ENCODE data around the gene FBXO44.

The FBXO44 gene

GRCh38 chr1:11691928-11692711, 37.4 kb downstream of the FBXO44 start:
- DNase-seq, result no peak

- DNase-seq, result peak in 1 of 2 experiments; percentile 37
Measured at GRCh38 chr1:11693024-11693590, 38.4 kb downstream of the FBXO44 start.

GRCh38 chr1:11693917-11694316, 39.2 kb downstream of the FBXO44 start:
- DNase-seq, result no peak

- DNase-seq, result no peak
Measured at GRCh38 chr1:11695861-11696260, 41.2 kb downstream of the FBXO44 start.

- no peak for DNase-seq
Measured at GRCh38 chr1:11697188-11697892, 42.7 kb downstream of the FBXO44 start.

- DNase-seq, result no peak
Measured at GRCh38 chr1:11697893-11698210, 43.2 kb downstream of the FBXO44 start.

GRCh38 chr1:11700601-11701467, 46.2 kb downstream of the FBXO44 start:
- peak in 1 of 2 experiments; percentile 33 for DNase-seq

GRCh38 chr1:11701551-11701961, 46.9 kb downstream of the FBXO44 start:
- DNase-seq, result peak; percentile 59 to 86

GRCh38 chr1:11701981-11702803, 47.5 kb downstream of the FBXO44 start:
- no peak for DNase-seq

- DNase-seq, result no peak
Measured at GRCh38 chr1:11703357-11704193, 48.9 kb downstream of the FBXO44 start.

- no peak for DNase-seq
Measured at GRCh38 chr1:11704194-11704529, 49.5 kb downstream of the FBXO44 start.

GRCh38 chr1:11704691-11705475, 50.2 kb downstream of the FBXO44 start:
- DNase-seq, result no peak

- DNase-seq, result no peak
Measured at GRCh38 chr1:11705596-11705995, 50.9 kb downstream of the FBXO44 start.

GRCh38 chr1:11706292-11706691, 51.6 kb downstream of the FBXO44 start:
- DNase-seq, result no peak

GRCh38 chr1:11707621-11708276, 53.1 kb downstream of the FBXO44 start:
- DNase-seq, result peak in 1 of 2 experiments; percentile 37

GRCh38 chr1:11708554-11709350, 54.1 kb downstream of the FBXO44 start:
- DNase-seq, result no peak

GRCh38 chr1:11711490-11711889, 56.8 kb downstream of the FBXO44 start:
- DNase-seq, result no peak

- DNase-seq, result no peak
Measured at GRCh38 chr1:11712285-11712684, 57.6 kb downstream of the FBXO44 start.

All from NCI-H446 (cell line).